Liver (tissue), 3 donors: ENCODE data around the gene RBM10.

Experiments
- EGR1 ChIP-seq, 2 donors: IDR thresholded peaks; 2 replicates each; pipeline ENCODE4 v1.6.1; 2016 to 2018; ENCODE audit warnings: antibody characterized with exemption in 2 of 2, low read depth in 2 of 2
- FOXA1 ChIP-seq: IDR thresholded peaks from 2 replicates; pipeline ENCODE4 v1.6.1; 2016; ENCODE audit warnings: antibody characterized with exemption
- GABPA ChIP-seq, 2 donors: IDR thresholded peaks in 1 of 2; conservative IDR thresholded peaks in 1 of 2; 2 replicates each; pipeline ENCODE4 v1.6.1; 2016; ENCODE audit warnings: antibody characterized with exemption in 2 of 2, mild to moderate bottlenecking in 1 of 2, moderate library complexity in 1 of 2
- NR2F2 ChIP-seq: IDR thresholded peaks from 2 replicates; pipeline ENCODE4 v1.6.1; 2016; ENCODE audit warnings: antibody characterized with exemption
- RAD21 ChIP-seq, 2 donors: IDR thresholded peaks; 2 replicates each; pipeline ENCODE4 v1.6.1; 2016; ENCODE audit warnings: antibody characterized with exemption in 2 of 2, mild to moderate bottlenecking in 2 of 2
- REST ChIP-seq: IDR thresholded peaks from 2 replicates; pipeline ENCODE4 v1.6.1; 2016; ENCODE audit warnings: antibody characterized with exemption, mild to moderate bottlenecking
- RXRA ChIP-seq, 2 donors: IDR thresholded peaks; 2 replicates each; pipeline ENCODE4 v1.6.1; 2017 to 2018; ENCODE audit warnings: antibody characterized with exemption in 2 of 2, mild to moderate bottlenecking in 1 of 2
- SP1 ChIP-seq: IDR thresholded peaks from 2 replicates; pipeline ENCODE4 v1.6.1; 2018; ENCODE audit warnings: antibody characterized with exemption, mild to moderate bottlenecking
- TAF1 ChIP-seq: conservative IDR thresholded peaks from 2 replicates; pipeline ENCODE4 v1.6.1; 2016; ENCODE audit warnings: antibody characterized with exemption, mild to moderate bottlenecking
- YY1 ChIP-seq: IDR thresholded peaks from 2 replicates; pipeline ENCODE4 v1.6.1; 2016; ENCODE audit warnings: antibody characterized with exemption, mild to moderate bottlenecking
- ZBTB33 ChIP-seq: IDR thresholded peaks from 2 replicates; pipeline ENCODE4 v1.6.1; 2016; ENCODE audit warnings: antibody characterized with exemption
- TF ChIP-seq, protein P1 (sequence below): fragments of 150-350 bp; IDR thresholded peaks from 2 replicates; pipeline ENCODE4 v1.5.1; 2017; ENCODE audit warnings: improper control_type of control experiment, low read depth, low read length; ENCODE audit not compliant: missing input control
- donor health status: healthy.
- donor health status: healthy.

GRCh38 chrX:47101206-47101605, 43.8 kb upstream of the RBM10 start:
- TF ChIP-seq GABPA (IDR thresholded peaks at IDR 0.05 in 1 of 2, conservative IDR thresholded peaks at IDR 0.05 in 1 of 2) (no peak), RAD21 (IDR thresholded peaks at IDR 0.05) (no peak), FOXA1 (no peak), SP1 (no peak), REST (no peak), YY1 (no peak), NR2F2 (no peak), EGR1 (IDR thresholded peaks at IDR 0.05; ENCODE audit: low read depth in 2 of 2) (no peak), RXRA (IDR thresholded peaks at IDR 0.05) (no peak), ZBTB33 (no peak), TAF1 (no peak)
- TF ChIP-seq, protein P1, sequence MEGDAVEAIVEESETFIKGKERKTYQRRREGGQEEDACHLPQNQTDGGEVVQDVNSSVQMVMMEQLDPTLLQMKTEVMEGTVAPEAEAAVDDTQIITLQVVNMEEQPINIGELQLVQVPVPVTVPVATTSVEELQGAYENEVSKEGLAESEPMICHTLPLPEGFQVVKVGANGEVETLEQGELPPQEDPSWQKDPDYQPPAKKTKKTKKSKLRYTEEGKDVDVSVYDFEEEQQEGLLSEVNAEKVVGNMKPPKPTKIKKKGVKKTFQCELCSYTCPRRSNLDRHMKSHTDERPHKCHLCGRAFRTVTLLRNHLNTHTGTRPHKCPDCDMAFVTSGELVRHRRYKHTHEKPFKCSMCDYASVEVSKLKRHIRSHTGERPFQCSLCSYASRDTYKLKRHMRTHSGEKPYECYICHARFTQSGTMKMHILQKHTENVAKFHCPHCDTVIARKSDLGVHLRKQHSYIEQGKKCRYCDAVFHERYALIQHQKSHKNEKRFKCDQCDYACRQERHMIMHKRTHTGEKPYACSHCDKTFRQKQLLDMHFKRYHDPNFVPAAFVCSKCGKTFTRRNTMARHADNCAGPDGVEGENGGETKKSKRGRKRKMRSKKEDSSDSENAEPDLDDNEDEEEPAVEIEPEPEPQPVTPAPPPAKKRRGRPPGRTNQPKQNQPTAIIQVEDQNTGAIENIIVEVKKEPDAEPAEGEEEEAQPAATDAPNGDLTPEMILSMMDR = no peak
